GM12864 (cell line): ENCODE data around the gene LIN28A.

ENCODE experiments used
- DNase-seq: peaks from one replicate; pipeline ENCODE4 v3.0.0-alpha.2; 2011; ENCODE audit warnings: low read depth
- H3K4me3 ChIP-seq: 2 replicates; pipeline ENCODE4 v1.5.1; 2011; ENCODE audit warnings: mild to moderate bottlenecking, low read depth, low read length, control low read depth
- TF ChIP-seq, protein P1 (sequence below): IDR thresholded peaks from 2 replicates; pipeline ENCODE4 v1.5.1; 2011; ENCODE audit warnings: low read depth, mild to moderate bottlenecking, moderate library complexity, low read length, control low read depth, inconsistent platforms; ENCODE audit errors: missing control alignments

The LIN28A gene

DNA sequence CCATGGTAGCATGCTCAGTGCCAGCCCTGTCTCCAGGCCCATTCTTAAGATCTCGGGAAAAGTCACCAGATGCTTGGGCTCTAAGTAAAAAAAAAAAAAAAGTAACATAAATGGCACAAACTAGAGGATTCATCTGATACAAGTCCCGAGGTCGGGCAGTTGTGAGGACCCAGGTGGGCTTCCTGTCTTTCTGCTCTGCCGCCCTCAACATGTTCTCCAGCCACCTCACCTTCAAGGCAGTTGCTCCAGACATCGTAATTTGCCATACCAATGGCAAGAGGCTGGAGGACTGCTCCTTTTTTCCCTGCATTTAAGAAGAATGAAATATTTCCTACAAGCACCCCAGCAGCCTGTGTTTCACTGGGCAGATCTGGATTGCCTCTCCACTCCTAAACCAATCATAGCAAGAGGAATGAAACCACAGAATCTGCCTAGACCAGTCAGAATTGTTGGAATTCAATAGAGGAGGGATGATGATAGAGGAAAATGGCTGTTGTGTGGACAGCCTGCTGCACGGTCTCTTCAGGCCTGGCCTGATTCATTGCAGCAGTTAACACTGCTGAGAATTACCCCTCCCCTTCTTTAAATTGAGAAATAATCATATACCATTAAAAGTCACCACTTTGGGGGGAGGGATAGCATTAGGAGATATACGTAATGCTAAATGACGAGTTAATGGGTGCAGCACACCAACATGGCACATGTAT lies 67.0 kb downstream of the LIN28A start:
- no peak for DNase-seq
- TF ChIP-seq, protein P1, sequence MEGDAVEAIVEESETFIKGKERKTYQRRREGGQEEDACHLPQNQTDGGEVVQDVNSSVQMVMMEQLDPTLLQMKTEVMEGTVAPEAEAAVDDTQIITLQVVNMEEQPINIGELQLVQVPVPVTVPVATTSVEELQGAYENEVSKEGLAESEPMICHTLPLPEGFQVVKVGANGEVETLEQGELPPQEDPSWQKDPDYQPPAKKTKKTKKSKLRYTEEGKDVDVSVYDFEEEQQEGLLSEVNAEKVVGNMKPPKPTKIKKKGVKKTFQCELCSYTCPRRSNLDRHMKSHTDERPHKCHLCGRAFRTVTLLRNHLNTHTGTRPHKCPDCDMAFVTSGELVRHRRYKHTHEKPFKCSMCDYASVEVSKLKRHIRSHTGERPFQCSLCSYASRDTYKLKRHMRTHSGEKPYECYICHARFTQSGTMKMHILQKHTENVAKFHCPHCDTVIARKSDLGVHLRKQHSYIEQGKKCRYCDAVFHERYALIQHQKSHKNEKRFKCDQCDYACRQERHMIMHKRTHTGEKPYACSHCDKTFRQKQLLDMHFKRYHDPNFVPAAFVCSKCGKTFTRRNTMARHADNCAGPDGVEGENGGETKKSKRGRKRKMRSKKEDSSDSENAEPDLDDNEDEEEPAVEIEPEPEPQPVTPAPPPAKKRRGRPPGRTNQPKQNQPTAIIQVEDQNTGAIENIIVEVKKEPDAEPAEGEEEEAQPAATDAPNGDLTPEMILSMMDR = no peak
- H3K4me3 ChIP-seq = no peak overlapping the region

DNA sequence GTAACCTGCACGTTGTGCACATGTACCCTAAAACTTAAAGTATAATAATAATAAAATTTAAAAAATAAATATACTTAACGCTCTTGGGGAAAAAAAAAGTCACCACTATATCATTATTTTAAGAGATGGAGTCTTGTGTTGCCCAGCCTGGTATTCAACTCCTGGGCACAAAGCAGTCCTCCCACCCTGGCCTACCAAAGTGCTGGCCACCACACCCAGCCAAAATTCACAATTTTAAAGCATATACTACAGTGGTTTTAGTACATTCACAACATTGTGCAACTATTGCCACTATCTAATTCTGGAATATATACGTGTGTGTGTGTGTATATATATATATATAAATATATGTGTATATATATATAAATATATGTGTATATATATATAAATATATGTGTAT lies 67.5 kb downstream of the LIN28A start:
- DNase-seq = no peak
- no peak overlapping the region for H3K4me3 ChIP-seq
- TF ChIP-seq, protein P1 = no peak

GRCh38 chr1:26478988-26479387 lies 68.4 kb downstream of the LIN28A start:
- no peak for DNase-seq
- TF ChIP-seq, protein P1 = no peak
- no peak overlapping the region for H3K4me3 ChIP-seq
